Endothelial cell of umbilical vein (primary cell): ENCODE results near the gene RPL10A. TPM values are rescaled to one million over a fixed set of nuclear protein-coding genes. Genes with fewer than 3 reads are reported as not detected.

Experiments used
- BruUV-seq: library from RNA; stranded (reverse); fragments of 400-500 nt; replicated peaks from 2 replicates; lab custom pipeline; 2021; lab: Mats Ljungman, UMichigan
- CTCF ChIA-PET: fragments of 300-600, 350-600 bp; sonication (Branson Sonifier 250); formaldehyde crosslinking; loops from one replicate; lab custom pipeline; 2021; ENCODE audit warnings: antibody characterized with exemption, inconsistent platforms; lab: Charles Lee
- POLR2A ChIA-PET: fragments of 300-600, 350-600 bp; sonication (Branson Sonifier 250); formaldehyde crosslinking; loops from one replicate; lab custom pipeline; 2021; ENCODE audit warnings: antibody characterized with exemption, inconsistent platforms; lab: Charles Lee
- DNase-seq: peaks from one replicate; pipeline ENCODE4 v3.0.0-alpha.2; 2011; ENCODE audit warnings: low read depth, low spot score
- FAIRE-seq: peaks from 2 replicates; lab custom pipeline; 2011; peaks lifted over from hg19 to GRCh38; lab: Jason Lieb, UNC
- H2AFZ ChIP-seq: 2 replicates; pipeline ENCODE4 v1.6.0; 2012; ENCODE audit warnings: low read depth, low read length, control low read depth, inconsistent platforms
- H3K27ac ChIP-seq: 2 replicates; pipeline ENCODE4 v1.5.1; 2011; ENCODE audit warnings: low read depth, mild to moderate bottlenecking, control low read depth, low read length, moderate library complexity; ENCODE audit not compliant: insufficient read depth
- H3K27me3 ChIP-seq, 2 experiments: 2 replicates each; pipeline versions ENCODE4 v1.6.0 to v1.6.1; 2011; ENCODE audit warnings: low read length in 2 of 2, mixed read lengths in 1 of 2; ENCODE audit not compliant: control insufficient read depth in 2 of 2, insufficient read depth in 2 of 2
- H3K36me3 ChIP-seq, 2 experiments: 2 replicates in 1 of 2; 3 replicates in 1 of 2; pipeline ENCODE4 v1.5.1; 2011; ENCODE audit warnings: low read length in 2 of 2, mild to moderate bottlenecking in 1 of 2, moderate library complexity in 1 of 2; ENCODE audit not compliant: control insufficient read depth in 2 of 2, insufficient read depth in 2 of 2; ENCODE audit errors: extremely low read depth in 1 of 2
- H3K4me1 ChIP-seq: 3 replicates; pipeline ENCODE4 v1.5.1; 2011; ENCODE audit warnings: mild to moderate bottlenecking, low read length; ENCODE audit not compliant: control insufficient read depth, insufficient read depth; ENCODE audit errors: extremely low read depth
- H3K4me2 ChIP-seq: 2 replicates; pipeline ENCODE4 v1.6.1; 2011; ENCODE audit warnings: low read length, control low read depth, mixed read lengths; ENCODE audit not compliant: insufficient read depth
- H3K4me3 ChIP-seq, 3 experiments: fragments of 200-600 bp in 1 of 3; sonication (generic), shearing (Covaris generic) in 1 of 3; replicated peaks in 1 of 3; 2 replicates each; pipeline ENCODE4 v1.5.1; 2011 to 2016; ENCODE audit warnings: control low read depth in 3 of 3, low read length in 3 of 3, mild to moderate bottlenecking in 2 of 3, inconsistent platforms in 1 of 3, low read depth in 1 of 3, moderate library complexity in 1 of 3; ENCODE audit not compliant: insufficient read depth in 1 of 3
- H3K79me2 ChIP-seq: 2 replicates; pipeline ENCODE4 v1.6.0; 2012; ENCODE audit warnings: low read length, inconsistent platforms; ENCODE audit not compliant: control insufficient read depth, insufficient read depth
- H3K9ac ChIP-seq: replicated peaks from 2 replicates; pipeline ENCODE3; 2011; ENCODE audit warnings: low read length, control low read depth; ENCODE audit not compliant: insufficient read depth; ENCODE audit errors: extremely low read depth
- H3K9me1 ChIP-seq: replicated peaks from 3 replicates; pipeline ENCODE4 v1.6.0; 2011; ENCODE audit warnings: mild to moderate bottlenecking, low read length; ENCODE audit not compliant: control insufficient read depth, insufficient read depth; ENCODE audit errors: extremely low read depth
- H3K9me3 ChIP-seq: replicated peaks from 2 replicates; pipeline ENCODE4 v1.5.1; 2012; ENCODE audit warnings: low read length, inconsistent platforms; ENCODE audit not compliant: control insufficient read depth, insufficient read depth
- H4K20me1 ChIP-seq: replicated peaks from 2 replicates; pipeline ENCODE3; 2011; ENCODE audit warnings: mild to moderate bottlenecking, low read length; ENCODE audit not compliant: control insufficient read depth, insufficient read depth; ENCODE audit errors: extremely low read depth
- CTCF ChIP-seq, 2 donors: IDR thresholded peaks; 1 replicate in 1 of 2; 2 replicates in 1 of 2; pipeline ENCODE4 v1.5.1; 2011; ENCODE audit warnings: low read length in 2 of 2, mild to moderate bottlenecking in 2 of 2, moderate library complexity in 2 of 2, control low read depth in 1 of 2, inconsistent platforms in 1 of 2, low read depth in 1 of 2; ENCODE audit not compliant: insufficient read depth in 1 of 2; ENCODE audit errors: extremely low read depth in 1 of 2
- EZH2 ChIP-seq: IDR thresholded peaks from 2 replicates; pipeline ENCODE4 v1.6.1; 2012; ENCODE audit warnings: borderline replicate concordance, low read depth, mild to moderate bottlenecking, moderate library complexity, low read length, inconsistent platforms; ENCODE audit not compliant: severe bottlenecking
- FOS ChIP-seq: IDR thresholded peaks from 2 replicates; pipeline ENCODE4 v1.6.1; 2011; ENCODE audit warnings: mild to moderate bottlenecking, low read length, moderate library complexity, borderline replicate concordance; ENCODE audit not compliant: insufficient read depth
- GATA2 ChIP-seq: IDR thresholded peaks from 2 replicates; pipeline ENCODE4 v1.7.0; 2011; ENCODE audit warnings: low read depth, mild to moderate bottlenecking, moderate library complexity, mixed read lengths, low read length; ENCODE audit not compliant: insufficient read length, insufficient read depth
- JUN ChIP-seq: IDR thresholded peaks from 2 replicates; pipeline ENCODE4 v1.6.1; 2011; ENCODE audit warnings: borderline replicate concordance, low read depth; ENCODE audit not compliant: insufficient read length, insufficient read depth
- MAX ChIP-seq: IDR thresholded peaks from 2 replicates; pipeline ENCODE4 v1.6.1; 2011; ENCODE audit not compliant: insufficient read depth, insufficient read length
- MYC ChIP-seq: IDR thresholded peaks from one replicate; pipeline ENCODE4 v1.6.1; 2011; ENCODE audit warnings: mild to moderate bottlenecking, low read depth, low read length
- POLR2A ChIP-seq: IDR thresholded peaks from 2 replicates; pipeline ENCODE4 v1.6.1; 2012; ENCODE audit warnings: low read depth, mild to moderate bottlenecking, control low read depth, low read length
- POLR2AphosphoS5 ChIP-seq: IDR thresholded peaks from 2 replicates; pipeline ENCODE4 v1.6.1; 2012; ENCODE audit warnings: low read depth, mild to moderate bottlenecking, control low read depth, low read length, moderate library complexity; ENCODE audit not compliant: insufficient read depth
- dilution Hi-C: fragments of 300-500 bp; cut with MboI; formaldehyde crosslinking; loops from one replicate; pipeline ENCODE4 v1.15.0; 2019; ENCODE audit warnings: low sequenced_read_pairs; ENCODE audit not compliant: extremely low pct_ligation_motif_present
- intact Hi-C: fragments of 100-400 bp; cut with micrococcal nuclease; formaldehyde crosslinking; loops from one replicate; pipeline ENCODE4 v1.10.0; 2022
- polyA plus RNA-seq, 4 experiments: library from polyadenylated mRNA; depleted of rRNA in 3 of 4; stranded (reverse) in 3 of 4; unstranded in 1 of 4; fragments of >200 nt; gene quantifications; 2 replicates each; pipeline versions ENCODE4 v1.2.1 to v1.2.3, GENCODE V29; 2011 to 2012; ENCODE audit warnings: missing spikeins in 1 of 4
- total RNA-seq: library from RNA; stranded (reverse); gene quantifications from 2 replicates; pipeline ENCODE4 v1.2.3, GENCODE V29; 2021

Gene RPL10A
- total and polyA plus RNA-seq, 2 donors (not counting 3 experiments of a cell fraction or from before 2014, with no cell fraction given) = 1,339 to 1,956 TPM

- dilution Hi-C loops (no loop called here), intact Hi-C loops (no loop called here)
- Histone ChIP-seq H2AFZ (no peak overlapping the region), H3K27me3 (peaks cover 24 to 43% of the 10 kb centered on the region in 2 experiments), H3K4me2 (no peak overlapping the region), H3K9me1 (no peaks in the 10 kb centered on the region), H3K36me3 (no peaks in the 10 kb centered on the region), H3K27ac (no peak overlapping the region), H3K9ac (no peak overlapping the region), H3K4me3 (no peak overlapping the region), H3K9me3 (no peaks in the 10 kb centered on the region), H3K4me1 (no peaks in the 10 kb centered on the region), H3K79me2 (no peaks in the 10 kb centered on the region), H4K20me1 (no peaks in the 10 kb centered on the region)
- no TSS peak for BruUV-seq
- no peak for DNase-seq
- TF ChIP-seq MAX (no peak), MYC (no peak), CTCF (IDR thresholded peaks at IDR 0.05; ENCODE audit: extremely low read depth in 1 of 2, insufficient read depth in 1 of 2, low read depth in 1 of 2, low read length in 2 of 2) (no peak), JUN (no peak), GATA2 (no peak), FOS (no peak), EZH2 (no peak), POLR2A (no peak), POLR2AphosphoS5 (no peak)
- ChIA-PET CTCF (interaction anchor here (1.6 kb wide), 1 partner anchor 12 kb away, joined by 9 read pairs; no protein-coding TSS in a partner anchor), POLR2A (no interaction called here)
- FAIRE-seq = no peak
Observed at GRCh38 chr6:35510916-35511561, 42.8 kb downstream of the RPL10A start.
